HepG2 (cell line): ENCODE results near the gene CCDC150. TPM values are rescaled to one million over a fixed set of nuclear protein-coding genes. Genes with fewer than 3 reads are reported as not detected.

Experiments
- AGO2 ChIP-seq: fragments of 200-400 bp; formaldehyde crosslinking; optimal IDR thresholded peaks from 2 replicates; pipeline ENCODE3; 2017; ENCODE audit warnings: mild to moderate bottlenecking, low read depth, low read length, moderate library complexity
- ARNT2 ChIP-seq: sonication (generic); formaldehyde crosslinking; IDR thresholded peaks from 2 replicates; pipeline ENCODE4 v1.8.0; 2022; ENCODE audit warnings: mild to moderate bottlenecking, low read depth, missing genetic modification reagents, moderate library complexity
- CBFB ChIP-seq: sonication (generic); formaldehyde crosslinking; IDR thresholded peaks from 2 replicates; pipeline ENCODE4 v1.4.0; 2020; ENCODE audit warnings: missing genetic modification reagents
- CBX5 ChIP-seq: sonication (generic); formaldehyde crosslinking; IDR thresholded peaks from 2 replicates; pipeline ENCODE4 v1.4.0; 2020; ENCODE audit warnings: missing genetic modification reagents, borderline replicate concordance
- E2F1 ChIP-seq: sonication (generic); formaldehyde crosslinking; IDR thresholded peaks from 2 replicates; pipeline ENCODE4 v1.5.0; 2020; ENCODE audit warnings: missing genetic modification reagents
- GTF3A ChIP-seq: sonication (generic); formaldehyde crosslinking; conservative IDR thresholded peaks from 2 replicates; pipeline ENCODE4 v1.4.0; 2020; ENCODE audit warnings: mild to moderate bottlenecking, missing genetic modification reagents
- IKZF1 ChIP-seq: fragments of 450-650 bp; IDR thresholded peaks from 2 replicates; pipeline ENCODE4 v1.7.1; 2016
- IRF2 ChIP-seq: IDR thresholded peaks from 2 replicates; pipeline ENCODE4 v1.6.1; 2018; ENCODE audit warnings: missing genetic modification reagents, missing compliant biosample characterization
- KAT8 ChIP-seq: IDR thresholded peaks from 2 replicates; pipeline ENCODE4 v1.6.1; 2016; ENCODE audit warnings: missing genetic modification reagents, missing compliant biosample characterization
- MEIS2 ChIP-seq: sonication (generic); formaldehyde crosslinking; IDR thresholded peaks from 2 replicates; pipeline ENCODE4 v1.9.0; 2021; ENCODE audit warnings: mild to moderate bottlenecking, missing genetic modification reagents
- PCBP2 ChIP-seq: fragments of 200-400 bp; formaldehyde crosslinking; optimal IDR thresholded peaks from 2 replicates; pipeline ENCODE3; 2018; ENCODE audit warnings: low read length, low read depth; ENCODE audit not compliant: poor library complexity, severe bottlenecking
- PRPF4 ChIP-seq: fragments of 200-400 bp; formaldehyde crosslinking; IDR thresholded peaks from 2 replicates; pipeline ENCODE4 v1.6.1; 2016; ENCODE audit warnings: low read length, low read depth; ENCODE audit not compliant: poor library complexity, severe bottlenecking
- SMAD3 ChIP-seq: sonication (generic); formaldehyde crosslinking; IDR thresholded peaks from 2 replicates; pipeline ENCODE4 v1.4.0; 2020; ENCODE audit warnings: missing genetic modification reagents
- SRY ChIP-seq: sonication (generic); formaldehyde crosslinking; IDR thresholded peaks from 2 replicates; pipeline ENCODE4 v1.8.0; 2022; ENCODE audit warnings: mild to moderate bottlenecking, missing genetic modification reagents
- ZFX ChIP-seq: sonication (generic); formaldehyde crosslinking; IDR thresholded peaks from 2 replicates; pipeline ENCODE4 v1.4.0; 2020; ENCODE audit warnings: mild to moderate bottlenecking, low read depth, missing genetic modification reagents, moderate library complexity
- ZGPAT ChIP-seq: IDR thresholded peaks from 2 replicates; pipeline ENCODE4 v1.6.1; 2016; ENCODE audit warnings: mild to moderate bottlenecking
- ZNF10 ChIP-seq: sonication (generic); formaldehyde crosslinking; IDR thresholded peaks from 2 replicates; pipeline ENCODE4 v1.4.0; 2020; ENCODE audit warnings: mild to moderate bottlenecking, low read depth, missing genetic modification reagents, borderline replicate concordance
- ZNF256 ChIP-seq: sonication (generic); formaldehyde crosslinking; conservative IDR thresholded peaks from 2 replicates; pipeline ENCODE4 v1.4.0; 2020; ENCODE audit warnings: missing genetic modification reagents
- ZNF276 ChIP-seq: sonication (generic); formaldehyde crosslinking; IDR thresholded peaks from 2 replicates; pipeline ENCODE4 v1.4.0; 2020; ENCODE audit warnings: mild to moderate bottlenecking, low read depth, missing genetic modification reagents
- ZNF3 ChIP-seq: IDR thresholded peaks from 2 replicates; pipeline ENCODE4 v1.7.0; 2017; ENCODE audit warnings: inconsistent platforms
- ZNF337 ChIP-seq: sonication (generic); formaldehyde crosslinking; IDR thresholded peaks from 2 replicates; pipeline ENCODE4 v1.5.1; 2020; ENCODE audit warnings: missing genetic modification reagents, low read depth, mild to moderate bottlenecking, borderline replicate concordance
- ZNF414 ChIP-seq: sonication (generic); formaldehyde crosslinking; IDR thresholded peaks from 2 replicates; pipeline ENCODE4 v1.5.0; 2020; ENCODE audit warnings: missing genetic modification reagents
- ZNF530 ChIP-seq: sonication (generic); formaldehyde crosslinking; IDR thresholded peaks from 2 replicates; pipeline ENCODE4 v1.5.0; 2020; ENCODE audit warnings: low read depth, mild to moderate bottlenecking, missing genetic modification reagents
- ZNF670 ChIP-seq: sonication (generic); formaldehyde crosslinking; IDR thresholded peaks from 2 replicates; pipeline ENCODE4 v1.8.0; 2022; ENCODE audit warnings: mild to moderate bottlenecking, missing genetic modification reagents, borderline replicate concordance
- ZNF879 ChIP-seq: sonication (generic); formaldehyde crosslinking; IDR thresholded peaks from 2 replicates; pipeline ENCODE4 v1.8.1; 2023; ENCODE audit warnings: missing genetic modification reagents
- ZSCAN22 ChIP-seq: sonication (generic); formaldehyde crosslinking; IDR thresholded peaks from 2 replicates; pipeline ENCODE4 v1.4.0; 2020; ENCODE audit warnings: mild to moderate bottlenecking, missing genetic modification reagents
- polyA plus RNA-seq, 8 experiments: library from polyadenylated mRNA; depleted of rRNA in 3 of 8; stranded (reverse) in 7 of 8; unstranded in 1 of 8; fragments of >200 nt; fragmentation: Illumina TruSeq in 4 of 8; extraction: Trizol in 4 of 8; gene quantifications; 2 replicates each; pipeline versions ENCODE4 v1.2.1 to v1.2.3, GENCODE V29; 2011 to 2016; ENCODE audit warnings: low read depth in 4 of 8, missing spikeins in 1 of 8, mixed read lengths in 1 of 8; ENCODE audit not compliant: insufficient read depth in 1 of 8
- total RNA-seq, 5 experiments: library from RNA; depleted of rRNA; stranded (reverse); fragments of >200 nt; fragmentation: Illumina TruSeq; extraction: Trizol; gene quantifications; 2 replicates each; pipeline ENCODE4 v1.2.3, GENCODE V29; 2016; ENCODE audit warnings: low read depth in 1 of 5

Gene CCDC150
- total and polyA plus RNA-seq, 2 of the 13 experiments (the other 11 are each of a cell fraction or from before 2014, with no cell fraction given): 14.9 to 32.6 TPM

GRCh38 chr2:196639180-196640030, at the start of gene CCDC150 (continued):
- TF ChIP-seq PRPF4 (no peak), PCBP2 (no peak), ZNF10 (CRISPR knock-in tag) (no peak), ZNF414 (CRISPR knock-in tag) (no peak), ZGPAT (CRISPR knock-in tag) (peak; percentile 93), ZSCAN22 (CRISPR knock-in tag) (no peak), ZNF276 (CRISPR knock-in tag) (no peak), KAT8 (CRISPR knock-in tag) (peak; percentile 95), CBX5 (no peak; the same call in 1 of the 2 replicates), ZFX (CRISPR knock-in tag) (peak; percentile 88), IRF2 (CRISPR knock-in tag) (peak; percentile 99), SMAD3 (CRISPR knock-in tag) (peak; percentile 60; the same call in 1 of the 2 replicates), MEIS2 (CRISPR knock-in tag) (no peak), ZNF256 (CRISPR knock-in tag) (no peak), ZNF3 (no peak), AGO2 (no peak), ZNF530 (CRISPR knock-in tag) (no peak), E2F1 (CRISPR knock-in tag) (peak; percentile 94), SRY (no peak), IKZF1 (no peak), CBFB (CRISPR knock-in tag) (peak; percentile 83), ZNF879 (CRISPR knock-in tag) (no peak), ARNT2 (CRISPR knock-in tag) (no peak), ZNF337 (CRISPR knock-in tag) (peak; percentile 92; the same call in 1 of the 2 replicates), ZNF670 (peak; percentile 93; the same call in 1 of the 2 replicates), GTF3A (CRISPR knock-in tag) (0 out of 2 replicates have a peak, but pooled peaks have one; percentile 67)
